ENCODE measurements around the gene HSPB6.

GRCh38 chr19:35719402-35720162 lies 37.2 kb downstream of the HSPB6 start:
- TF ChIP-seq, protein P1, sequence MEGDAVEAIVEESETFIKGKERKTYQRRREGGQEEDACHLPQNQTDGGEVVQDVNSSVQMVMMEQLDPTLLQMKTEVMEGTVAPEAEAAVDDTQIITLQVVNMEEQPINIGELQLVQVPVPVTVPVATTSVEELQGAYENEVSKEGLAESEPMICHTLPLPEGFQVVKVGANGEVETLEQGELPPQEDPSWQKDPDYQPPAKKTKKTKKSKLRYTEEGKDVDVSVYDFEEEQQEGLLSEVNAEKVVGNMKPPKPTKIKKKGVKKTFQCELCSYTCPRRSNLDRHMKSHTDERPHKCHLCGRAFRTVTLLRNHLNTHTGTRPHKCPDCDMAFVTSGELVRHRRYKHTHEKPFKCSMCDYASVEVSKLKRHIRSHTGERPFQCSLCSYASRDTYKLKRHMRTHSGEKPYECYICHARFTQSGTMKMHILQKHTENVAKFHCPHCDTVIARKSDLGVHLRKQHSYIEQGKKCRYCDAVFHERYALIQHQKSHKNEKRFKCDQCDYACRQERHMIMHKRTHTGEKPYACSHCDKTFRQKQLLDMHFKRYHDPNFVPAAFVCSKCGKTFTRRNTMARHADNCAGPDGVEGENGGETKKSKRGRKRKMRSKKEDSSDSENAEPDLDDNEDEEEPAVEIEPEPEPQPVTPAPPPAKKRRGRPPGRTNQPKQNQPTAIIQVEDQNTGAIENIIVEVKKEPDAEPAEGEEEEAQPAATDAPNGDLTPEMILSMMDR (IDR thresholded peaks at IDR 0.05; ENCODE audit: low read depth, low read length): no peak
- TF ChIP-seq EZH2phosphoT487 (IDR thresholded peaks at IDR 0.05; ENCODE audit: low read depth): no peak
